Measurements from ENCODE around the gene NR1D1. TPM values are rescaled to one million over a fixed set of nuclear protein-coding genes. Genes with fewer than 3 reads are reported as not detected.
A peak's percentile ranks its signal among the peaks of the same experiment; 100 is the strongest.

The NR1D1 gene
- total RNA-seq, 2 experiments from 2014 or later = 1.7 to 8.7 TPM

- POLR2A ChIA-PET = interaction anchor here (0.5 to 2.1 kb wide), 8 partner anchors 13 to 607 kb away, joined by 3 to 13 read pairs (median 4); no protein-coding TSS in a partner anchor
- H3K79me2 ChIP-seq (ENCODE audit: insufficient read depth, low read depth, low read length) = peaks cover 31% of the 10 kb centered on the region; the same call in 1 of the 2 replicates
Observed at GRCh38 chr17:40139566-40140058, 39.2 kb upstream of the NR1D1 start.

DNA sequence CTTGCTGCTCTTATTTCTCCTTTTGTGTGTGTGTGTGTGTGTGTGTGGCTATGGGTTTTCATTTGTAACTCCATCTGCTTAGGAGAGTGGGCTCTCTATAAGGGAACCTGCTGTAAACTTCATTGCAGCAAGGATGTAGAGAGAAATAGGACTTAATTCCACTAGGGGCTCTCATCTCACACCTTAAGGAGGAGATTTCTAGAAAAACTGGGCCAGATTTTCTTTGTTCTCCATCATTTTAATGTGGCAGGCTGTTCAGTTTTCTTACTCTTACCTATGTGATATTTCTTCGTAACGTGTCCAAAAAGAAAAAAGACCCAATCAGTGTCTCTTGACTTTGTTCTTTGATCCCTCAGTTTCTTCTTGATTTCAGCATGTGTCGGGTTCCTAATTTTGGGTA, 35.4 kb upstream of the NR1D1 start:
- ChIA-PET CTCF (ENCODE audit: unreplicated experiment) (no interaction called here), POLR2A (no interaction called here)
- Histone ChIP-seq H2AFZ (ENCODE audit: low read length) (no peak overlapping the region), H3K36me3 (ENCODE audit: insufficient read depth, low read length) (peaks cover 68% of the 10 kb centered on the region), H3K27ac (ENCODE audit: low read depth, low read length, poor library complexity, severe bottlenecking) (no peak overlapping the region), H3K79me2 (ENCODE audit: insufficient read depth, low read depth, low read length) (peaks cover 17% of the 10 kb centered on the region; the same call in 1 of the 2 replicates), H4K20me1 (ENCODE audit: insufficient read depth, low read length) (no peaks in the 10 kb centered on the region), H3K9me3 (ENCODE audit: low read length) (no peaks in the 10 kb centered on the region), H3K4me1 (ENCODE audit: insufficient read depth, low read length, poor library complexity, severe bottlenecking) (peaks cover 10% of the 10 kb centered on the region), H3K4me3 (ENCODE audit: low read depth, low read length, poor library complexity, severe bottlenecking) (no peak overlapping the region), H3K9me2 (ENCODE audit: insufficient read depth, low read length) (no peaks in the 10 kb centered on the region), H3K4me2 (ENCODE audit: low read length) (no peak overlapping the region)
- no peak for DNase-seq (ENCODE audit: low spot score)
- BruUV-seq (replicated peaks) = no TSS peak
- intact Hi-C loops (cut with micrococcal nuclease; ENCODE audit: unreplicated experiment) = no loop called here
- TF ChIP-seq EZH2phosphoT487 (IDR thresholded peaks at IDR 0.05; ENCODE audit: borderline replicate concordance, low read depth, low read length) = no peak
- TF ChIP-seq, protein P1, sequence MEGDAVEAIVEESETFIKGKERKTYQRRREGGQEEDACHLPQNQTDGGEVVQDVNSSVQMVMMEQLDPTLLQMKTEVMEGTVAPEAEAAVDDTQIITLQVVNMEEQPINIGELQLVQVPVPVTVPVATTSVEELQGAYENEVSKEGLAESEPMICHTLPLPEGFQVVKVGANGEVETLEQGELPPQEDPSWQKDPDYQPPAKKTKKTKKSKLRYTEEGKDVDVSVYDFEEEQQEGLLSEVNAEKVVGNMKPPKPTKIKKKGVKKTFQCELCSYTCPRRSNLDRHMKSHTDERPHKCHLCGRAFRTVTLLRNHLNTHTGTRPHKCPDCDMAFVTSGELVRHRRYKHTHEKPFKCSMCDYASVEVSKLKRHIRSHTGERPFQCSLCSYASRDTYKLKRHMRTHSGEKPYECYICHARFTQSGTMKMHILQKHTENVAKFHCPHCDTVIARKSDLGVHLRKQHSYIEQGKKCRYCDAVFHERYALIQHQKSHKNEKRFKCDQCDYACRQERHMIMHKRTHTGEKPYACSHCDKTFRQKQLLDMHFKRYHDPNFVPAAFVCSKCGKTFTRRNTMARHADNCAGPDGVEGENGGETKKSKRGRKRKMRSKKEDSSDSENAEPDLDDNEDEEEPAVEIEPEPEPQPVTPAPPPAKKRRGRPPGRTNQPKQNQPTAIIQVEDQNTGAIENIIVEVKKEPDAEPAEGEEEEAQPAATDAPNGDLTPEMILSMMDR (conservative IDR thresholded peaks at IDR 0.05; ENCODE audit: low read length) = peak; percentile 36; the same call in 1 of the 2 replicates

More at GRCh38 chr17:40139566-40140058, 39.2 kb upstream of the NR1D1 start:
- TF ChIP-seq, protein P1 (conservative IDR thresholded peaks at IDR 0.05; ENCODE audit: low read length) = no peak
- no peak for TF ChIP-seq EZH2phosphoT487 (IDR thresholded peaks at IDR 0.05; ENCODE audit: borderline replicate concordance, low read depth, low read length)
- Histone ChIP-seq H2AFZ (ENCODE audit: low read length) (peak overlapping the region; percentile 63; the same call in 1 of the 2 replicates), H3K9me3 (ENCODE audit: low read length) (no peaks in the 10 kb centered on the region), H3K4me3 (ENCODE audit: low read depth, low read length, poor library complexity, severe bottlenecking) (peak overlapping the region; percentile 75), H3K4me1 (ENCODE audit: insufficient read depth, low read length, poor library complexity, severe bottlenecking) (peaks cover 21% of the 10 kb centered on the region), H3K9me2 (ENCODE audit: insufficient read depth, low read length) (no peaks in the 10 kb centered on the region), H3K4me2 (ENCODE audit: low read length) (peak overlapping the region; percentile 80), H3K27ac (ENCODE audit: low read depth, low read length, poor library complexity, severe bottlenecking) (peak overlapping the region; percentile 78), H3K36me3 (ENCODE audit: insufficient read depth, low read length) (peaks cover 66% of the 10 kb centered on the region), H4K20me1 (ENCODE audit: insufficient read depth, low read length) (no peaks in the 10 kb centered on the region)
- CTCF ChIA-PET (ENCODE audit: unreplicated experiment) = interaction anchor here (0.5 to 1.1 kb wide), 3 partner anchors 16 to 1276 kb away, joined by 3 to 4 read pairs (median 4); no protein-coding TSS in a partner anchor
- no peak for DNase-seq (ENCODE audit: low spot score)
- intact Hi-C loops (cut with micrococcal nuclease; ENCODE audit: unreplicated experiment) = loop anchor here (1.0 kb wide), 2 partner anchors 15 to 26 kb away; no protein-coding TSS in a partner anchor
- TSS peak; percentile 61 for BruUV-seq (replicated peaks)

DNA sequence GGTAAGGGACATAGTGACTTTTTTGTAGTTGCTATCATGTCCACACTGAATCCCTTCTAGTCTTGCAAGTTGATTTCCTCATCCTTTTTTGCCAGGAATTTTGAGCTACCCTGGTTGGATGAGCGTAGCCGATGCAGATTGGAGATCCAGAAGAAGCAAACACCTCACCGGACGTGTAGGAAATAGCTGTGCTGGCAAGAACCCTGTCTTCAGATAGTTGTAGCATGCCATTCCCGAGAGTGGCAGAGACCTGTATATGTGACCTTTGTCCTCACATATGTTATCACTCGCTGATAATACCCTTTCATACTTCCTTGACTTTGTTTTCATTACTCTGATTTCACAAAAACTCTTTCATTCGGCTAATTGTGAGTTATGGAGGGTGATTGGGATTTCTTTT, 33.8 kb upstream of the NR1D1 start:
- H3K36me3 ChIP-seq (ENCODE audit: insufficient read depth, low read length) = peaks cover 85% of the 10 kb centered on the region
- ChIA-PET CTCF (ENCODE audit: unreplicated experiment) (interaction anchor here (0.6 kb wide), 1 partner anchor 145 kb away, joined by 4 read pairs; no protein-coding TSS in a partner anchor), POLR2A (interaction anchor here (0.8 to 1.6 kb wide), 3 partner anchors 10 to 14 kb away, joined by 3 to 4 read pairs (median 3); no protein-coding TSS in a partner anchor)
- DNase-seq (ENCODE audit: low spot score) = no peak
- no peak overlapping the region for H3K4me2 ChIP-seq (ENCODE audit: low read length)
- BruUV-seq (replicated peaks) = no TSS peak
- H3K4me3 ChIP-seq (ENCODE audit: low read depth, low read length, poor library complexity, severe bottlenecking) = no peak overlapping the region
- H3K4me1 ChIP-seq (ENCODE audit: insufficient read depth, low read length, poor library complexity, severe bottlenecking) = peaks cover 5% of the 10 kb centered on the region
- no peak overlapping the region for H2AFZ ChIP-seq (ENCODE audit: low read length)
- intact Hi-C loops (cut with micrococcal nuclease; ENCODE audit: unreplicated experiment) = no loop called here
- peaks cover 13% of the 10 kb centered on the region; the same call in 1 of the 2 replicates for H3K79me2 ChIP-seq (ENCODE audit: insufficient read depth, low read depth, low read length)
- no peak overlapping the region for H3K27ac ChIP-seq (ENCODE audit: low read depth, low read length, poor library complexity, severe bottlenecking)
- H3K9me2 ChIP-seq (ENCODE audit: insufficient read depth, low read length) = no peaks in the 10 kb centered on the region
- H4K20me1 ChIP-seq (ENCODE audit: insufficient read depth, low read length) = no peaks in the 10 kb centered on the region
- no peak for TF ChIP-seq EZH2phosphoT487 (IDR thresholded peaks at IDR 0.05; ENCODE audit: borderline replicate concordance, low read depth, low read length)
- no peaks in the 10 kb centered on the region for H3K9me3 ChIP-seq (ENCODE audit: low read length)
